H1 (cell line): Measurements from ENCODE around the gene CACNA1F. TPM values are rescaled to one million over a fixed set of nuclear protein-coding genes. Genes with fewer than 3 reads are reported as not detected.

Experiments used
- CTCF ChIA-PET: fragments of 300-600 bp; sonication (Branson Sonifier 250); formaldehyde crosslinking; loops from one replicate; lab custom pipeline; 2021; ENCODE audit not compliant: partially characterized antibody; lab: Charles Lee
- POLR2A ChIA-PET: fragments of 300-600 bp; sonication (Branson Sonifier 250); formaldehyde crosslinking; loops from one replicate; lab custom pipeline; 2021; ENCODE audit warnings: inconsistent platforms; ENCODE audit not compliant: partially characterized antibody; lab: Charles Lee
- DNase-seq, 2 experiments: peaks; one replicate each; pipeline versions ENCODE4 v3.0.0 to v3.0.0-alpha.2; 2010 to 2022; ENCODE audit warnings: low spot score in 2 of 2, low read depth in 1 of 2, mixed read lengths in 1 of 2
- FAIRE-seq: peaks from 2 replicates; lab custom pipeline; 2011; peaks lifted over from hg19 to GRCh38; lab: Jason Lieb, UNC
- H2AFZ ChIP-seq: 2 replicates; pipeline ENCODE4 v1.8.1; 2012; ENCODE audit warnings: low read length, inconsistent platforms
- H2AK5ac ChIP-seq: 2 replicates; pipeline ENCODE4 v1.6.1; 2013; ENCODE audit warnings: low read depth, low read length
- H2BK120ac ChIP-seq: replicated peaks from 2 replicates; pipeline ENCODE3; 2013; ENCODE audit warnings: low read depth, low read length, inconsistent platforms
- H2BK12ac ChIP-seq: 2 replicates; pipeline ENCODE4 v1.6.1; 2013; ENCODE audit warnings: low read depth, low read length
- H2BK15ac ChIP-seq: 2 replicates; pipeline ENCODE4 v1.6.1; 2013; ENCODE audit warnings: low read length
- H2BK20ac ChIP-seq: 2 replicates; pipeline ENCODE4 v1.6.1; 2013; ENCODE audit warnings: low read length
- H2BK5ac ChIP-seq: 2 replicates; pipeline ENCODE4 v1.6.1; 2013; ENCODE audit warnings: low read depth, low read length
- H3K14ac ChIP-seq: 2 replicates; pipeline ENCODE4 v1.6.1; 2013; ENCODE audit warnings: inconsistent platforms; ENCODE audit not compliant: insufficient read length
- H3K18ac ChIP-seq: 2 replicates; pipeline ENCODE4 v1.6.1; 2013; ENCODE audit warnings: low read length; ENCODE audit errors: extremely low read depth
- H3K23ac ChIP-seq: 2 replicates; pipeline ENCODE4 v1.6.1; 2013; ENCODE audit warnings: inconsistent platforms; ENCODE audit not compliant: insufficient read length
- H3K23me2 ChIP-seq: 2 replicates; pipeline ENCODE4 v1.6.1; 2013; ENCODE audit warnings: low read depth, low read length
- H3K27ac ChIP-seq: 2 replicates; pipeline ENCODE4 v1.6.1; 2011; ENCODE audit warnings: low read depth, low read length, inconsistent platforms
- H3K27me3 ChIP-seq, 4 experiments: replicated peaks in 1 of 4; 1 replicate in 1 of 4; 2 replicates in 3 of 4; pipeline versions ENCODE4 v1.6.1 to v1.8.1; 2011 to 2013; ENCODE audit warnings: low read length in 3 of 4, mild to moderate bottlenecking in 3 of 4, inconsistent platforms in 2 of 4, mixed read lengths in 2 of 4, moderate library complexity in 1 of 4; ENCODE audit not compliant: control insufficient read depth in 3 of 4, insufficient read depth in 3 of 4; ENCODE audit errors: extremely low read depth in 1 of 4
- H3K36me3 ChIP-seq, 4 experiments: 2 replicates each; pipeline versions ENCODE4 v1.6.1 to v1.8.1; 2011 to 2013; ENCODE audit warnings: mild to moderate bottlenecking in 4 of 4, low read length in 3 of 4, moderate library complexity in 2 of 4, control low read depth in 1 of 4, inconsistent platforms in 1 of 4; ENCODE audit not compliant: insufficient read depth in 4 of 4, control insufficient read depth in 2 of 4
- H3K4ac ChIP-seq: replicated peaks from 2 replicates; pipeline ENCODE3; 2013; ENCODE audit warnings: low read length, low read depth, mixed read lengths, inconsistent platforms; ENCODE audit not compliant: insufficient read length
- H3K4me1 ChIP-seq, 4 experiments: replicated peaks in 1 of 4; 1 replicate in 1 of 4; 2 replicates in 3 of 4; pipeline versions ENCODE4 v1.6.1 to v1.8.1; 2011 to 2013; ENCODE audit warnings: low read length in 3 of 4, inconsistent platforms in 2 of 4, mixed read lengths in 1 of 4; ENCODE audit not compliant: insufficient read depth in 4 of 4, control insufficient read depth in 3 of 4
- H3K4me2 ChIP-seq, 2 experiments: 2 replicates each; pipeline versions ENCODE4 v1.6.1 to v1.8.1; 2011 to 2013; ENCODE audit warnings: low read depth in 2 of 2, low read length in 2 of 2, control low read depth in 1 of 2, inconsistent platforms in 1 of 2, mild to moderate bottlenecking in 1 of 2; ENCODE audit not compliant: insufficient read depth in 1 of 2
- H3K4me3 ChIP-seq, 4 experiments: fragments of 200-600, 300-600 bp in 1 of 4; sonication (generic), shearing (Covaris generic), sonication (Bioruptor Twin) in 1 of 4; 2 replicates each; pipeline versions ENCODE4 v1.5.1 to v1.8.1; 2011 to 2016; ENCODE audit warnings: low read length in 4 of 4, low read depth in 3 of 4, control low read depth in 2 of 4, inconsistent platforms in 2 of 4, mild to moderate bottlenecking in 2 of 4, mixed read lengths in 1 of 4, moderate library complexity in 1 of 4; ENCODE audit not compliant: insufficient read depth in 2 of 4; ENCODE audit errors: extremely low read depth in 1 of 4
- H3K56ac ChIP-seq: replicated peaks from 2 replicates; pipeline ENCODE3; 2013; ENCODE audit warnings: low read depth, mild to moderate bottlenecking, mixed read lengths, low read length, inconsistent platforms; ENCODE audit not compliant: insufficient read length
- H3K79me1 ChIP-seq: 2 replicates; pipeline ENCODE4 v1.6.1; 2013; ENCODE audit warnings: low read depth, low read length, control low read depth
- H3K79me2 ChIP-seq, 2 experiments: 2 replicates each; pipeline versions ENCODE4 v1.6.1 to v1.8.1; 2012 to 2013; ENCODE audit warnings: low read length in 2 of 2, mild to moderate bottlenecking in 2 of 2, inconsistent platforms in 1 of 2; ENCODE audit not compliant: insufficient read depth in 2 of 2, control insufficient read depth in 1 of 2
- H3K9ac ChIP-seq, 4 experiments: replicated peaks in 1 of 4; 1 replicate in 1 of 4; 2 replicates in 3 of 4; pipeline versions ENCODE4 v1.6.1 to v1.8.1; 2011 to 2013; ENCODE audit warnings: low read depth in 3 of 4, low read length in 3 of 4, control low read depth in 2 of 4, mild to moderate bottlenecking in 2 of 4, moderate library complexity in 2 of 4, inconsistent platforms in 1 of 4; ENCODE audit errors: extremely low read depth in 1 of 4
- H3K9me3 ChIP-seq, 2 experiments: 2 replicates each; pipeline versions ENCODE4 v1.6.1 to v1.8.1; 2012 to 2013; ENCODE audit warnings: mild to moderate bottlenecking in 2 of 2, moderate library complexity in 2 of 2, control low read depth in 1 of 2, inconsistent platforms in 1 of 2, low read depth in 1 of 2, low read length in 1 of 2, mixed read lengths in 1 of 2; ENCODE audit not compliant: insufficient read depth in 2 of 2
- H4K20me1 ChIP-seq, 2 experiments: replicated peaks in 1 of 2; 2 replicates each; pipeline versions ENCODE3 to v1.8.1; 2011 to 2013; ENCODE audit warnings: inconsistent platforms in 2 of 2, low read length in 2 of 2, mild to moderate bottlenecking in 1 of 2; ENCODE audit not compliant: insufficient read depth in 2 of 2, control insufficient read depth in 1 of 2
- H4K5ac ChIP-seq: 2 replicates; pipeline ENCODE4 v1.6.1; 2013; ENCODE audit warnings: low read length, low read depth, mixed read lengths, inconsistent platforms; ENCODE audit not compliant: insufficient read length
- H4K8ac ChIP-seq: 2 replicates; pipeline ENCODE4 v1.8.0; 2013; ENCODE audit warnings: mild to moderate bottlenecking, moderate library complexity, low read length, inconsistent platforms; ENCODE audit not compliant: insufficient read depth; ENCODE audit errors: extremely low read depth
- H4K91ac ChIP-seq: replicated peaks from 2 replicates; pipeline ENCODE3; 2013; ENCODE audit warnings: low read length, mixed read lengths, inconsistent platforms; ENCODE audit not compliant: insufficient read length
- CREB1 ChIP-seq: IDR thresholded peaks from 2 replicates; pipeline ENCODE4 v1.6.1; 2012; ENCODE audit warnings: inconsistent platforms
- HDAC6 ChIP-seq: IDR thresholded peaks from one replicate; pipeline ENCODE4 v1.7.1; 2012; ENCODE audit warnings: low read depth, mild to moderate bottlenecking, inconsistent platforms, low read length, moderate library complexity
- WGBS, 2 experiments: shearing (Covaris generic) in 1 of 2; methylation state at CpG; one replicate each; pipeline versions ENCODE4 v1.1.6 to v1.1.7; 2013 to 2015; ENCODE audit warnings: low lambda C conversion rate in 2 of 2, mixed read lengths in 2 of 2, inconsistent platforms in 1 of 2, low coverage in 1 of 2, missing lambda C conversion rate in 1 of 2; ENCODE audit not compliant: insufficient replicate concordance in 2 of 2, insufficient coverage in 1 of 2, insufficient read length in 1 of 2; ENCODE audit errors: extremely low coverage in 1 of 2, missing lambda C conversion rate in 1 of 2; 5-methylcytosine and 5-hydroxymethylcytosine counted together
- polyA plus RNA-seq, 7 experiments: library from polyadenylated mRNA; depleted of rRNA in 3 of 7; stranded (reverse) in 5 of 7; unstranded in 2 of 7; fragments of >200 nt in 5 of 7; fragments of 200-250 nt in 2 of 7; gene quantifications; 1 replicate in 5 of 7; 2 replicates in 1 of 7; 4 replicates in 1 of 7; pipeline versions ENCODE4 v1.2.1 to v1.2.3, GENCODE V29; 2011 to 2013; ENCODE audit warnings: missing spikeins in 2 of 7, mixed read lengths in 2 of 7
- total RNA-seq: library from RNA; stranded (reverse); fragmentation: NEBNext Ultra II Directional; extraction: Animal tissue kit (Norgen Biotek cat#: 25700); gene quantifications from 2 replicates; pipeline ENCODE4 v1.2.1, GENCODE V29; 2021
- TF ChIP-seq, protein P1 (sequence below), 3 experiments: IDR thresholded peaks; 1 replicate in 2 of 3; 2 replicates in 1 of 3; pipeline versions ENCODE4 v1.5.1 to v1.6.1; 2011; ENCODE audit warnings: low read length in 3 of 3, mild to moderate bottlenecking in 3 of 3, inconsistent platforms in 2 of 3, low read depth in 1 of 3, moderate library complexity in 1 of 3; ENCODE audit not compliant: insufficient read depth in 1 of 3; ENCODE audit errors: control extremely low read depth in 1 of 3
- TF ChIP-seq, protein P2 (sequence below): IDR thresholded peaks from 2 replicates; pipeline ENCODE4 v1.6.1; 2012; ENCODE audit warnings: inconsistent platforms
- TF ChIP-seq, protein P3 (sequence below): IDR thresholded peaks from 2 replicates; pipeline ENCODE4 v1.6.1; 2011; ENCODE audit warnings: low read length, improper control_type of control experiment

Gene CACNA1F
- total and polyA plus RNA-seq, 2 of the 8 experiments (the other 6 are each of a cell fraction or from before 2014, with no cell fraction given): 0.59 to 0.84 TPM

DNA sequence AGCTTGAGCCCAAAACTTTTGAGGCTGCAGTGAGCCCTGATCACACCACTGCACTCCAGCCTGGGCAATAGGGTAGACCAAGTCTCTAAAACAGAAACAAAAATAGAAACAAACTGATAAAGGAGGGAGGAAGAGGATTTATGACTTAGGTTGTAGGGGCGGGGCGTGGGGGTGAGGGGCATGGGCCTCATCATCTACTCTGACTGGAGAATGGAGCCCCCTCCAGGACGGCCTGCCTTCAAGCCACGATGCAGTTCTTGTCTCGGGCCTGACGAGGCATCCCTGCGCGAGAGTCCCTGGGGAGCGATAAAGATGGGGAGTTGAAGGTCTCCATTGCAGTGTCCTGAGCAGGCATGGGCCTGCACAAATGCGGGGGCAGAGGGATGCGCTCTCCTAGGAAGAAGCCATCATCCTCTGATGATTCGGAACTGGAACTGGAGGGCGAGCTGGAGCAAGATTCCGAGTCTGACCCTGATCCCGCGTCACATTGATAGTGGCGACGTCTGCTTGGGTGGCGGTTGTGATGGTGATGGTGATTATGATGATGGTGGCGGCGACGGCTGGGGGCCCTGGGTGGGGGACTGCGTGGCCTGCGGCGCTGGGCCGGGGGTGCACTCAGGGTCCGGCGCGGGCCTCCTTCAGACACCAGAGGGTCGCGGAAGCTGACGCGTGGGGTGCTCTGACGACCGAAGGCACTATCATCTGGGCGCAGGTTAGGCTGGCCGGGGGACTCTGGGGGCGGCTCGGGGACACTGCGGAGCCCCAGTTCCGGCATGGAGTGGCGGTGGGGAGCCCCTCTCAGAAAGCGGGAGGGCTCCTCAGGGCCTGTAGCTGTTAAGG is 57.5 kb downstream of the CACNA1F start:
- Histone ChIP-seq H2BK5ac (no peak overlapping the region), H3K27ac (no peak overlapping the region), H4K20me1 (peaks cover 0 to 5% of the 10 kb centered on the region in 2 experiments), H3K79me1 (no peaks in the 10 kb centered on the region), H3K4ac (no peak overlapping the region), H3K23me2 (peaks cover 5% of the 10 kb centered on the region; the same call in 1 of the 2 replicates), H3K56ac (no peak overlapping the region), H3K14ac (no peak overlapping the region), H3K9me3 (no peaks in the 10 kb centered on the region), H3K4me2 (no peak overlapping the region), H3K36me3 (peaks cover 0 to 12% (median 3%) of the 10 kb centered on the region in 4 experiments; a peak in 5 of 8 replicates), H3K9ac (no peak overlapping the region), H4K8ac (no peak overlapping the region), H2BK12ac (no peak overlapping the region), H2BK20ac (no peak overlapping the region), H2AFZ (no peak overlapping the region), H3K4me3 (no peak overlapping the region), H2BK15ac (no peak overlapping the region), H3K79me2 (no peaks in the 10 kb centered on the region), H2BK120ac (no peak overlapping the region), H4K91ac (no peak overlapping the region), H3K4me1 (no peaks in the 10 kb centered on the region), H3K23ac (no peak overlapping the region), H4K5ac (no peak overlapping the region), H3K27me3 (peaks cover 0 to 8% (median 5%) of the 10 kb centered on the region in 4 experiments; a peak in 5 of 7 replicates), H2AK5ac (no peak overlapping the region), H3K18ac (no peak overlapping the region)
- POLR2A ChIA-PET: interaction anchor here (1.2 kb wide), 1 partner anchor 60 kb away, joined by 3 read pairs; no protein-coding TSS in a partner anchor
- FAIRE-seq (no peak), DNase-seq (no peak)
- WGBS, 2 experiments: 100% methylated on average over 8 of the region's 43 CpGs; no CpG with 5 or more reads in 1 of the 2 experiments
- CTCF ChIA-PET: no interaction called here
- TF ChIP-seq CREB1 (no peak), HDAC6 (no peak)
- TF ChIP-seq, protein P1, sequence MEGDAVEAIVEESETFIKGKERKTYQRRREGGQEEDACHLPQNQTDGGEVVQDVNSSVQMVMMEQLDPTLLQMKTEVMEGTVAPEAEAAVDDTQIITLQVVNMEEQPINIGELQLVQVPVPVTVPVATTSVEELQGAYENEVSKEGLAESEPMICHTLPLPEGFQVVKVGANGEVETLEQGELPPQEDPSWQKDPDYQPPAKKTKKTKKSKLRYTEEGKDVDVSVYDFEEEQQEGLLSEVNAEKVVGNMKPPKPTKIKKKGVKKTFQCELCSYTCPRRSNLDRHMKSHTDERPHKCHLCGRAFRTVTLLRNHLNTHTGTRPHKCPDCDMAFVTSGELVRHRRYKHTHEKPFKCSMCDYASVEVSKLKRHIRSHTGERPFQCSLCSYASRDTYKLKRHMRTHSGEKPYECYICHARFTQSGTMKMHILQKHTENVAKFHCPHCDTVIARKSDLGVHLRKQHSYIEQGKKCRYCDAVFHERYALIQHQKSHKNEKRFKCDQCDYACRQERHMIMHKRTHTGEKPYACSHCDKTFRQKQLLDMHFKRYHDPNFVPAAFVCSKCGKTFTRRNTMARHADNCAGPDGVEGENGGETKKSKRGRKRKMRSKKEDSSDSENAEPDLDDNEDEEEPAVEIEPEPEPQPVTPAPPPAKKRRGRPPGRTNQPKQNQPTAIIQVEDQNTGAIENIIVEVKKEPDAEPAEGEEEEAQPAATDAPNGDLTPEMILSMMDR (IDR thresholded peaks at IDR 0.05; ENCODE audit: control extremely low read depth in 1 of 3, insufficient read depth in 1 of 3, low read depth in 1 of 3, low read length in 3 of 3): no peak; a peak in 1 of 4 replicates
- TF ChIP-seq, protein P2, sequence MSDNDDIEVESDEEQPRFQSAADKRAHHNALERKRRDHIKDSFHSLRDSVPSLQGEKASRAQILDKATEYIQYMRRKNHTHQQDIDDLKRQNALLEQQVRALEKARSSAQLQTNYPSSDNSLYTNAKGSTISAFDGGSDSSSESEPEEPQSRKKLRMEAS: no peak
- TF ChIP-seq, protein P3, sequence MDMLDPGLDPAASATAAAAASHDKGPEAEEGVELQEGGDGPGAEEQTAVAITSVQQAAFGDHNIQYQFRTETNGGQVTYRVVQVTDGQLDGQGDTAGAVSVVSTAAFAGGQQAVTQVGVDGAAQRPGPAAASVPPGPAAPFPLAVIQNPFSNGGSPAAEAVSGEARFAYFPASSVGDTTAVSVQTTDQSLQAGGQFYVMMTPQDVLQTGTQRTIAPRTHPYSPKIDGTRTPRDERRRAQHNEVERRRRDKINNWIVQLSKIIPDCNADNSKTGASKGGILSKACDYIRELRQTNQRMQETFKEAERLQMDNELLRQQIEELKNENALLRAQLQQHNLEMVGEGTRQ: no peak
